ENCODE data around the gene CRYGC.

CRYGC gene

DNA sequence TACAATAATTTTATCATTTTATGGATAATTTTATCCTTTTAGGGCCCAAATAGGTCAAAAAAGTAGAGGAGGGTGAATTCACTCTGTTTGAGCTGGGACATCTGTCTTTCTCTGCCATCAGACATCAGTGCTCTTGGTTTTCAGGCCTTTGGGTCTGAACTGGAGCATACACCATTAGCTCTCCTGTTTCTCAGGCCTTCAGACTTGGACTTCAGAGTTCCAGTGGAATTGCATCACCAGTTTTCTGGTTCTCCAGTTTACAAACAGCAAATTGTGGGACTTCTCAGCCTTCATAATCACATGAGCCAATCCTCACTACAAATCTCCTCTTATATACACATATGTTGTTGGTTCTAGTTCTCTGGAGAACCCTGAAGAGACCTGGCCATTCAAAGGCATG, 39.2 kb downstream of the CRYGC start:
- ChIA-PET CTCF (no interaction called here), POLR2A (no interaction called here)
- H3K36me3 ChIP-seq (ENCODE audit: control insufficient read depth in 2 of 2, insufficient read depth in 1 of 2, low read length in 2 of 2): no peaks in the 10 kb centered on the region
- H3K9me3 ChIP-seq (ENCODE audit: control insufficient read depth, insufficient read depth, low read depth, low read length): no peaks in the 10 kb centered on the region
- no peaks in the 10 kb centered on the region for H3K4me1 ChIP-seq (ENCODE audit: control insufficient read depth, insufficient read depth, low read length)
- peak; percentile 25 for TF ChIP-seq SETDB1 (IDR thresholded peaks at IDR 0.05; ENCODE audit: insufficient read length, low read length)
- no peak for TF ChIP-seq ZNF747 (tag by site-specific recombination; IDR thresholded peaks at IDR 0.05)
- no peak overlapping the region for H3K4me3 ChIP-seq (ENCODE audit: low read depth, low read length)
- no peak overlapping the region for H3K27ac ChIP-seq (ENCODE audit: extremely low read depth, low read depth, low read length)

DNA sequence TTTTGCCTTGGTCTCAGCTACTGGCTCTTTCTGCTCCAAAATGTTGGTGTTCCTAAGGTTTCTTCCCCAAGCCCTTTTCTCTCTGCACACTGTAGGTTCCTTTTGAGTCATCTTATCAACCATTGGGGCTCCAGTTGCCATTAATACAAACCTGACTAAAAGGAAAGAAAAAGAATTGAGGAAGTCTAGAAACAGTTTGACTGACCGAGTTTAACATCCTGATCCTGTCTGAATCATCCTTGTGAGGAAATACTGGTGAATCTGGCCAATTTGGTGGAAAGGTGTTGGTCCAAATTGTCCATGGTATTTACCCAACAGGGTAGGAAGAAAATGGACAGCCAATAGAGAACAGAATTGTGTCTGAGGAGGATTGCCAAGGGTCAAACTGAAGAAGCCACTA, 43.6 kb downstream of the CRYGC start:
- TF ChIP-seq ZNF530 (tag by site-specific recombination; IDR thresholded peaks at IDR 0.05; ENCODE audit: low read depth) (no peak), OVOL3 (tag by site-specific recombination; IDR thresholded peaks at IDR 0.05) (no peak), ZNF350 (tag by site-specific recombination; IDR thresholded peaks at IDR 0.05) (no peak), ZNF239 (tag by site-specific recombination; IDR thresholded peaks at IDR 0.05) (no peak), ZNF433 (tag by site-specific recombination; IDR thresholded peaks at IDR 0.05; ENCODE audit: low read depth) (no peak), SP3 (tag by site-specific recombination; IDR thresholded peaks at IDR 0.05) (no peak), ZNF221 (tag by site-specific recombination; IDR thresholded peaks at IDR 0.05; ENCODE audit: borderline replicate concordance) (no peak), ZNF19 (tag by site-specific recombination; IDR thresholded peaks at IDR 0.05; ENCODE audit: low read depth) (no peak), ZNF837 (tag by site-specific recombination; IDR thresholded peaks at IDR 0.05) (no peak)
- TF ChIP-seq, protein P1, sequence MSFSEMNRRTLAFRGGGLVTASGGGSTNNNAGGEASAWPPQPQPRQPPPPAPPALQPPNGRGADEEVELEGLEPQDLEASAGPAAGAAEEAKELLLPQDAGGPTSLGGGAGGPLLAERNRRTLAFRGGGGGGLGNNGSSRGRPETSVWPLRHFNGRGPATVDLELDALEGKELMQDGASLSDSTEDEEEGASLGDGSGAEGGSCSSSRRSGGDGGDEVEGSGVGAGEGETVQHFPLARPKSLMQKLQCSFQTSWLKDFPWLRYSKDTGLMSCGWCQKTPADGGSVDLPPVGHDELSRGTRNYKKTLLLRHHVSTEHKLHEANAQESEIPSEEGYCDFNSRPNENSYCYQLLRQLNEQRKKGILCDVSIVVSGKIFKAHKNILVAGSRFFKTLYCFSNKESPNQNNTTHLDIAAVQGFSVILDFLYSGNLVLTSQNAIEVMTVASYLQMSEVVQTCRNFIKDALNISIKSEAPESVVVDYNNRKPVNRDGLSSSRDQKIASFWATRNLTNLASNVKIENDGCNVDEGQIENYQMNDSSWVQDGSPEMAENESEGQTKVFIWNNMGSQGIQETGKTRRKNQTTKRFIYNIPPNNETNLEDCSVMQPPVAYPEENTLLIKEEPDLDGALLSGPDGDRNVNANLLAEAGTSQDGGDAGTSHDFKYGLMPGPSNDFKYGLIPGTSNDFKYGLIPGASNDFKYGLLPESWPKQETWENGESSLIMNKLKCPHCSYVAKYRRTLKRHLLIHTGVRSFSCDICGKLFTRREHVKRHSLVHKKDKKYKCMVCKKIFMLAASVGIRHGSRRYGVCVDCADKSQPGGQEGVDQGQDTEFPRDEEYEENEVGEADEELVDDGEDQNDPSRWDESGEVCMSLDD (tag by site-specific recombination; IDR thresholded peaks at IDR 0.05): no peak
- TF ChIP-seq, protein P2, sequence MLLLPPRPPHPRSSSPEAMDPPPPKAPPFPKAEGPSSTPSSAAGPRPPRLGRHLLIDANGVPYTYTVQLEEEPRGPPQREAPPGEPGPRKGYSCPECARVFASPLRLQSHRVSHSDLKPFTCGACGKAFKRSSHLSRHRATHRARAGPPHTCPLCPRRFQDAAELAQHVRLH (tag by site-specific recombination; IDR thresholded peaks at IDR 0.05): no peak
- TF ChIP-seq, protein P3, sequence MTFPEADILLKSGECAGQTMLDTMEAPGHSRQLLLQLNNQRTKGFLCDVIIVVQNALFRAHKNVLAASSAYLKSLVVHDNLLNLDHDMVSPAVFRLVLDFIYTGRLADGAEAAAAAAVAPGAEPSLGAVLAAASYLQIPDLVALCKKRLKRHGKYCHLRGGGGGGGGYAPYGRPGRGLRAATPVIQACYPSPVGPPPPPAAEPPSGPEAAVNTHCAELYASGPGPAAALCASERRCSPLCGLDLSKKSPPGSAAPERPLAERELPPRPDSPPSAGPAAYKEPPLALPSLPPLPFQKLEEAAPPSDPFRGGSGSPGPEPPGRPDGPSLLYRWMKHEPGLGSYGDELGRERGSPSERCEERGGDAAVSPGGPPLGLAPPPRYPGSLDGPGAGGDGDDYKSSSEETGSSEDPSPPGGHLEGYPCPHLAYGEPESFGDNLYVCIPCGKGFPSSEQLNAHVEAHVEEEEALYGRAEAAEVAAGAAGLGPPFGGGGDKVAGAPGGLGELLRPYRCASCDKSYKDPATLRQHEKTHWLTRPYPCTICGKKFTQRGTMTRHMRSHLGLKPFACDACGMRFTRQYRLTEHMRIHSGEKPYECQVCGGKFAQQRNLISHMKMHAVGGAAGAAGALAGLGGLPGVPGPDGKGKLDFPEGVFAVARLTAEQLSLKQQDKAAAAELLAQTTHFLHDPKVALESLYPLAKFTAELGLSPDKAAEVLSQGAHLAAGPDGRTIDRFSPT (tag by site-specific recombination; IDR thresholded peaks at IDR 0.05): no peak
- CTCF ChIA-PET: interaction anchor here (2.4 kb wide), 1 partner anchor 13 kb away, joined by 10 read pairs; no protein-coding TSS in a partner anchor

DNA sequence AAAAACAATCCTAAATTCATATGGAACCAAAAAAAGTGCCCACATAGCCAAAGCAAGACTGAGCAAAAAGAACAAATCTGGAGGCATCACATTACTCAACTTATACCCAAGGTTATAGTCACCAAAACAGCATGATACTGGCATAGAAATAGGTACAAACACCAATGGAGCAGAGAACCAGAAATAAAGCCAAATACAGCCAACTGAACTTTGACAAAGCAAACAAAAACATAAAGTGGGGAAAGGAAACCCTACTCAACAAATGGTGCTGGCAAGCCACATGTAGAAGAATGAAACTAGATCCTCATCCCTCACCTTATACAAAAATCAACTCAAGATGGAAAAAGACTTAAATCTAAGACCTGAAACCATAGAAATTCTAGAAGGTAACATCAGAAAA, 45.8 kb downstream of the CRYGC start:
- Histone ChIP-seq H3K4me1 (ENCODE audit: control insufficient read depth, insufficient read depth, low read length) (no peaks in the 10 kb centered on the region), H3K9me3 (ENCODE audit: control insufficient read depth, insufficient read depth, low read depth, low read length) (no peaks in the 10 kb centered on the region), H3K36me3 (ENCODE audit: control insufficient read depth in 2 of 2, insufficient read depth in 1 of 2, low read length in 2 of 2) (no peaks in the 10 kb centered on the region), H3K27ac (ENCODE audit: extremely low read depth, low read depth, low read length) (no peak overlapping the region), H3K4me3 (ENCODE audit: low read depth, low read length) (no peak overlapping the region)
- POLR2A ChIA-PET: no interaction called here
- CTCF ChIA-PET: interaction anchor here (1.1 kb wide), 1 partner anchor 12 kb away, joined by 3 read pairs; no protein-coding TSS in a partner anchor
- TF ChIP-seq ZNF211 (tag by site-specific recombination; IDR thresholded peaks at IDR 0.05; ENCODE audit: low read depth): no peak
- no peak for TF ChIP-seq SCRT1 (tag by site-specific recombination; IDR thresholded peaks at IDR 0.05; ENCODE audit: borderline replicate concordance)

More for the DNA sequence above, 43.6 kb downstream of the CRYGC start:
- POLR2A ChIA-PET: no interaction called here
- H3K4me3 ChIP-seq (ENCODE audit: low read depth, low read length): no peak overlapping the region
- no peaks in the 10 kb centered on the region for H3K9me3 ChIP-seq (ENCODE audit: control insufficient read depth, insufficient read depth, low read depth, low read length)
- H3K27ac ChIP-seq (ENCODE audit: extremely low read depth, low read depth, low read length): no peak overlapping the region
- H3K4me1 ChIP-seq (ENCODE audit: control insufficient read depth, insufficient read depth, low read length): no peaks in the 10 kb centered on the region
- H3K36me3 ChIP-seq (ENCODE audit: control insufficient read depth in 2 of 2, insufficient read depth in 1 of 2, low read length in 2 of 2): no peaks in the 10 kb centered on the region
